Peyer's patch (tissue), 4 donors: ENCODE measurements around the gene KCNT1. TPM values are rescaled to one million over a fixed set of nuclear protein-coding genes. Genes with fewer than 3 reads are reported as not detected.
A peak's percentile ranks its signal among the peaks of the same experiment; 100 is the strongest.

ENCODE experiments used
- DNase-seq, 3 donors: peaks; one replicate each; pipeline ENCODE4 v3.0.0-alpha.2; 2017 to 2019
- H3K27ac ChIP-seq, 4 donors: fragments of 200-600 bp; sonication (generic); one replicate each; pipeline ENCODE4 v1.5.1; 2016 to 2019
- H3K27me3 ChIP-seq, 2 donors: fragments of 200-600 bp; sonication (generic); one replicate each; pipeline ENCODE4 v1.5.1; 2019
- H3K36me3 ChIP-seq, 3 donors: fragments of 200-600 bp; sonication (generic); one replicate each; pipeline ENCODE4 v1.5.1; 2016 to 2019
- H3K4me1 ChIP-seq, 4 donors: fragments of 200-600 bp; sonication (generic); one replicate each; pipeline ENCODE4 v1.5.1; 2016 to 2019
- H3K4me3 ChIP-seq, 4 donors: fragments of 200-600 bp; sonication (generic); 1 replicate in 3 of 4; 2 replicates in 1 of 4; pipeline ENCODE4 v1.5.1; 2016 to 2019; ENCODE audit warnings: mild to moderate bottlenecking in 1 of 4
- H3K9me3 ChIP-seq, 4 donors: fragments of 200-600 bp; sonication (generic); one replicate each; pipeline ENCODE4 v1.5.1; 2016 to 2019; ENCODE audit warnings: mild to moderate bottlenecking in 1 of 4
- POLR2A ChIP-seq, 2 donors: fragments of 450-650 bp; IDR thresholded peaks; one replicate each; pipeline ENCODE4 v1.5.1; 2017; ENCODE audit warnings: antibody characterized with exemption in 2 of 2, mild to moderate bottlenecking in 2 of 2, moderate library complexity in 2 of 2
- total RNA-seq, 4 donors: library from RNA; depleted of rRNA; stranded (reverse); fragments of >200 nt; gene quantifications; one replicate each; pipeline ENCODE4 v1.1.0, GENCODE V29; 2016
- TF ChIP-seq, protein P1 (sequence below), 6 experiments: fragments of 450-650 bp in 4 of 6; fragments of 200-600 bp in 2 of 6; sonication (generic) in 1 of 6; IDR thresholded peaks; one replicate each; pipeline ENCODE4 v1.5.1; 2017 to 2019; ENCODE audit warnings: antibody characterized with exemption in 6 of 6, mild to moderate bottlenecking in 3 of 6, moderate library complexity in 1 of 6

Gene KCNT1
- total RNA-seq, 4 donors from 2014 or later: 0.27 TPM; not detected in 3

DNA sequence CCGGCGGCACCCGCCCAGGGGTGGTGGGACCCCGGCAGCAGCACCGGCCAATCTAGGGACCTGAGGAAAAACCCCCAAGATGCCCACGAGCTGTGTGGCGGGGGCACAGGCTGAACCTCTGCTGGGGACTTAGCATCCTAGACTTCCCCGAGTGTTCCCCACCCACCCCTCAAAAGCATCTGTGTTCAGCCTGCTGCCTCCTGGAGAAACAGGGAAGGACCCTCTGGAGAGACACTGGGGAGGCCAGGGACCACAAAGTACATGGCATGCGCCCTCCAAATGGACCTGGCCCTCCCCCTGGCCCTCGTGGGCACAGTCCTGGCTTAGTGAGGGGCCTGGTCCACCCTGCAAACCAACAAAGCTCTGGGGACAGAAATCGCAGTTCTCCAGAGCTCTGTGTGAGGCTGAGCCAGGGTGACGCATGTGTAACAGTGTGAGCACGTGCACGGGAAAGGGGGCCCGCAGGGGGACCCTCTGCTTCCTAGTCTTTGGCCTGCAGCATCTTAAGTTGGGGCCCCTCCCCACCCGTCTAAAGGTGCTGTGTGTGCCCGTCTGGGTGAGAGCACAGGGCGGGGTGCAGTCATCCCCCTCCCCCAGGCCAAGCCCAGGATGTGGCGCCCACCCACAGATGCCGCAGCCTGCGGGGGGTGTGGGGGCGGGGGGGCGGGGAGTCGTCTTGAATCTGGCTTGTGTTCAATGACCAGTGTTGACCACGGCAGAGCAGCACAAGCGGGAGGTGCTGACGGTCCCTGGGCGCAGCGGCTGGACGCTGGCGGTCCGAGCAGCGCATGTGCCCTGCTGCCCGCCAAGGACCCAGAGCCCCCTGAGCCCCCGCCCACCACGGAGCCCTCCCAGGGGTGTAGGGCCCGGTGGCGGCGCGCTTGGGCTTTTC, 672 bp upstream of the KCNT1 start:
- no peaks in the 10 kb centered on the region for H3K36me3 ChIP-seq
- TF ChIP-seq POLR2A (IDR thresholded peaks at IDR 0.05): no peak
- TF ChIP-seq, protein P1, sequence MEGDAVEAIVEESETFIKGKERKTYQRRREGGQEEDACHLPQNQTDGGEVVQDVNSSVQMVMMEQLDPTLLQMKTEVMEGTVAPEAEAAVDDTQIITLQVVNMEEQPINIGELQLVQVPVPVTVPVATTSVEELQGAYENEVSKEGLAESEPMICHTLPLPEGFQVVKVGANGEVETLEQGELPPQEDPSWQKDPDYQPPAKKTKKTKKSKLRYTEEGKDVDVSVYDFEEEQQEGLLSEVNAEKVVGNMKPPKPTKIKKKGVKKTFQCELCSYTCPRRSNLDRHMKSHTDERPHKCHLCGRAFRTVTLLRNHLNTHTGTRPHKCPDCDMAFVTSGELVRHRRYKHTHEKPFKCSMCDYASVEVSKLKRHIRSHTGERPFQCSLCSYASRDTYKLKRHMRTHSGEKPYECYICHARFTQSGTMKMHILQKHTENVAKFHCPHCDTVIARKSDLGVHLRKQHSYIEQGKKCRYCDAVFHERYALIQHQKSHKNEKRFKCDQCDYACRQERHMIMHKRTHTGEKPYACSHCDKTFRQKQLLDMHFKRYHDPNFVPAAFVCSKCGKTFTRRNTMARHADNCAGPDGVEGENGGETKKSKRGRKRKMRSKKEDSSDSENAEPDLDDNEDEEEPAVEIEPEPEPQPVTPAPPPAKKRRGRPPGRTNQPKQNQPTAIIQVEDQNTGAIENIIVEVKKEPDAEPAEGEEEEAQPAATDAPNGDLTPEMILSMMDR (IDR thresholded peaks at IDR 0.05): no peak
- H3K4me3 ChIP-seq: peak overlapping the region in 1 of 4 donors; percentile 22
- no peaks in the 10 kb centered on the region for H3K9me3 ChIP-seq
- H3K27ac ChIP-seq: no peak overlapping the region
- peaks cover 0 to 13% (median 5%) of the 10 kb centered on the region in 4 donors for H3K4me1 ChIP-seq
- no peak for DNase-seq
- peaks cover 0 to 7% of the 10 kb centered on the region in 2 donors for H3K27me3 ChIP-seq

DNA sequence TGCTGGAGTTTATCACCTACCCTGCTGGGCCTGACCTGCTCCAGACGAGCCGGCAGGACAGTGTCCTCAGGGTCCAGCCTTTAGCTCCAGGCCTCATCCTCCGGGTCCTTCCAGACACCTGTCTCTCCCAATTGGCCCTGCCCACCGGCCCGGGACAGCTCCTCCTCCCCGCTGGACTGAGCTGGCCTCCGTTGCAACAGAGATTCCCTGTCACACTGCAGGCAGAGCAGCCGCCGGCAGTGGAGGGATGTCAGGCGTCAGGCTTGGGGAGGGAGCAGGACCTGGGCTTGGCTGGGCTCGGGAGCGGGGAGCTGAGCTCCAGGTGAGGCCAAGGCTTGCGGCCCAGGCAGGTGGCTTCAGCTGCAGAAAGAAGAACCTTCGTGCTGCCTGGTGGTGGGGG, 1.7 kb downstream of the KCNT1 start:
- H3K9me3 ChIP-seq: no peaks in the 10 kb centered on the region
- no peak overlapping the region for H3K27ac ChIP-seq
- H3K36me3 ChIP-seq: no peaks in the 10 kb centered on the region
- H3K27me3 ChIP-seq: peaks cover 0 to 7% of the 10 kb centered on the region in 2 donors
- H3K4me1 ChIP-seq: peaks cover 0 to 13% (median 5%) of the 10 kb centered on the region in 4 donors
- TF ChIP-seq, protein P1 (IDR thresholded peaks at IDR 0.05): no peak
- TF ChIP-seq POLR2A (IDR thresholded peaks at IDR 0.05): no peak
- DNase-seq: no peak
- H3K4me3 ChIP-seq: no peak overlapping the region

DNA sequence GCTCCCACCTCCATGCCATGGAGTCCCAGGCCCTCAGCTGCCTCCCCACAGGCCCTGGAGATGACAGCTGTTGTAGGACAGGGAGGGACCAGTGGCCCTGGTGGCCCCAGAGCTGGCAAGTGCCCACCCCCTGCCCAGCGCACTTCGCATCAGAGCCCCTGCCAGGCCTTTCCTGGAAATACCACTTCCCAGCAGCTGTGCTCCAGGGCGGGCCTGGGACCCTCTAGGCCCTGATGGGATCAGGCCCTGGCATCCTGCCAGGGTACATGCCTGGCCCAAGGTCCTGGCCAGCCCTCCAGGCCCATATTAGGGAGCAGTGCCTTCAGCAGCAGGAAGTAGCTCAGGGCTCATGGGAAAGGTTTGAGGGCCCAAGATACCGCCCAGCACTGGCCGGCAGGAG, 2.5 kb downstream of the KCNT1 start:
- TF ChIP-seq, protein P1 (IDR thresholded peaks at IDR 0.05): no peak
- Histone ChIP-seq H3K4me3 (no peak overlapping the region), H3K36me3 (no peaks in the 10 kb centered on the region), H3K9me3 (no peaks in the 10 kb centered on the region), H3K27me3 (peaks cover 0 to 7% of the 10 kb centered on the region in 2 donors), H3K27ac (no peak overlapping the region), H3K4me1 (peaks cover 0 to 13% (median 5%) of the 10 kb centered on the region in 4 donors)
- DNase-seq: no peak

DNA sequence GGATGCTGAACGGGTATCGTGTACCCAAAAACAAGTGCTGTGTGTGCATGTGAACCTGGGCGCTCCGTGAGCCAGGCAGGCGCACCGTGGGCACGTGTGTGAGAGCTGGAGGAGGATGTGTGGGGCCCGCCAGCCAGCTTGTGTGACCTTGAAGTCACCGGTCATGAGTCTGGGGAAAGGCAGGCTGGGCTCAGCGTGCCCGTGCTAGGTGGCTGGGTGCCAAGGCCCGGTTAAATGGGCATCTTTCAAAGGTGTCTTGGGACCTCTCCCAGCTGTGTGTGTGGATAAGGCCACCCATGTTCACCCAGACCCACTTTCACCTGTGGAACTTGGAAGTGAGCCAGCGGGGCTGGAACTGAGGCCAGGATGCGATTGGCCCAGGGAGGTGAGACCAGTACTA, 3.4 kb downstream of the KCNT1 start:
- DNase-seq: no peak
- Histone ChIP-seq H3K36me3 (no peaks in the 10 kb centered on the region), H3K27ac (no peak overlapping the region), H3K9me3 (no peaks in the 10 kb centered on the region), H3K4me1 (peaks cover 0 to 13% (median 5%) of the 10 kb centered on the region in 4 donors), H3K4me3 (no peak overlapping the region), H3K27me3 (peaks cover 0 to 7% of the 10 kb centered on the region in 2 donors)
- TF ChIP-seq, protein P1 (IDR thresholded peaks at IDR 0.05): no peak
- no peak for TF ChIP-seq POLR2A (IDR thresholded peaks at IDR 0.05)

DNA sequence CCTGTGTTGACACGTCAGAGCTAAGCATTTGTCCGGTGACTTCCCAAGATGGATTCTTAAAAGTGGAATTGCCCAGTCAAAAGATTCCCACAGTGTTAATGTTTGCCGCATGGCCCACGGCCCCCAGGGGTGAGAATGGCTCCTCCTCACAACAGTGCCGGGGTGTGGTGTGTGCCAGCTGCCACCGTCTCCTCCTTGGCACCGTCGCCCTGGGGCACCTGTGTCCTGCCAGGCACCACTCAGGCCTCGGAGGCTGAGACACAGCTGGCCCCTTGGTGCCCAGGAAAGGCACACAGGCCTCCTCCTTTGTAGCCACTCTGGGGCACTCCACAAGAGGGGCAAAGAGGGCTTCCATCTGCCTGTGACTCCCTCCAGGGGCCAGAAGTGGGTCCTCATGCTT, 4.3 kb downstream of the KCNT1 start:
- Histone ChIP-seq H3K27ac (no peak overlapping the region), H3K36me3 (no peaks in the 10 kb centered on the region), H3K9me3 (no peaks in the 10 kb centered on the region), H3K4me3 (no peak overlapping the region), H3K4me1 (peaks cover 0 to 13% (median 5%) of the 10 kb centered on the region in 4 donors), H3K27me3 (peaks cover 0 to 7% of the 10 kb centered on the region in 2 donors)
- no peak for DNase-seq
- no peak for TF ChIP-seq POLR2A (IDR thresholded peaks at IDR 0.05)
- TF ChIP-seq, protein P1 (IDR thresholded peaks at IDR 0.05): no peak
